Psoas muscle (tissue), 8 donors: ENCODE data around the gene DLG5. TPM values are rescaled to one million over a fixed set of nuclear protein-coding genes. Genes with fewer than 3 reads are reported as not detected.
"Not testable (repeated sequence)": the region's sequence is repeated elsewhere in the genome, so short reads cannot be mapped to it uniquely, and the experiment has no call there.

Source experiments
- ATAC-seq, 4 donors: fragments of 200-7000 bp; cut with Tn5 transposase; one replicate each; pipeline ENCODE4 v1.9.1; 2020; ENCODE audit warnings: moderate library complexity in 3 of 4, mild to moderate bottlenecking in 2 of 4
- DNase-seq, 2 donors: peaks; one replicate each; pipeline ENCODE4 v3.0.0-alpha.2; 2020
- H3K27ac ChIP-seq: fragments of 200-600 bp; one replicate; pipeline ENCODE4 v1.8.0; 2022
- H3K27me3 ChIP-seq, 3 donors: fragments of 200-600 bp in 1 of 3; one replicate each; pipeline versions ENCODE4 v1.6.1 to v1.8.0; 2013 to 2022; ENCODE audit warnings: low read length in 2 of 3, mild to moderate bottlenecking in 2 of 3, moderate library complexity in 1 of 3; ENCODE audit not compliant: insufficient read depth in 3 of 3
- H3K36me3 ChIP-seq, 2 donors: fragments of 200-600 bp in 1 of 2; one replicate each; pipeline versions ENCODE4 v1.6.1 to v1.8.0; 2013 to 2022; ENCODE audit warnings: low read depth in 1 of 2, mild to moderate bottlenecking in 1 of 2, moderate library complexity in 1 of 2; ENCODE audit not compliant: insufficient read depth in 1 of 2
- H3K4me1 ChIP-seq: fragments of 200-600 bp; one replicate; pipeline ENCODE4 v1.8.0; 2022
- H3K4me3 ChIP-seq: fragments of 200-600 bp; one replicate; pipeline ENCODE4 v1.8.0; 2022; ENCODE audit warnings: mild to moderate bottlenecking
- H3K9me3 ChIP-seq: fragments of 200-600 bp; one replicate; pipeline ENCODE4 v1.8.0; 2022
- WGBS, 3 donors: extraction: QIAGEN DNeasy Blood & Tissue Kit; methylation state at CpG; one replicate each; pipeline versions ENCODE4 v1.1.6 to v1.1.7; 2013; 5-methylcytosine and 5-hydroxymethylcytosine counted together
- intact Hi-C, 2 donors: fragments of 100-400 bp; cut with DNase I; formaldehyde crosslinking; loops; one replicate each; pipeline versions ENCODE4 v1.11.0 to v1.14.2; 2022
- polyA plus RNA-seq, 3 donors: library from polyadenylated mRNA; stranded (reverse); fragments of 200-250 nt; gene quantifications; one replicate each; pipeline ENCODE4 v1.2.3, GENCODE V29; 2013
- total RNA-seq, 4 donors: library from RNA; stranded (reverse); fragmentation: NEBNext Ultra II Directional in 2 of 4; extraction: Animal tissue kit (Norgen Biotek cat#: 25700) in 2 of 4; gene quantifications; one replicate each; pipeline versions ENCODE4 v1.2.1 to v1.2.4, GENCODE V29; 2021 to 2023
- TF ChIP-seq, protein P1 (sequence below): fragments of 200-600 bp; IDR thresholded peaks from one replicate; pipeline ENCODE4 v1.8.0; 2022; ENCODE audit warnings: antibody characterized with exemption
- donor health status: healthy with polysubstance abuse.
- donor health status: DM: no; HTN: no; CAD: no; lungs with moderate emphysema.
- donor health status: Bipolar disorder and iron deficiency.
- donor health status: healthy.
- donor health status: DM: yes; HTN: yes; CAD: no.
- donor health status: DM: no; HTN: no; CAD: no.
- donor health status: DM: no; HTN: no; CAD: no.
- donor health status: DM: yes; HTN: yes; CAD: no.

The DLG5 gene
- total and polyA plus RNA-seq, 7 donors, result 10.2 to 62.9 (median 36.9) TPM

- DNase-seq (no peak), ATAC-seq (peak; percentile 61 to 85 (median 78))
- WGBS, 3 donors, result 71 to 81% (median 74%) methylated on average over 12 of the region's 12 CpGs
- Histone ChIP-seq H3K4me3 (no peak overlapping the region), H3K9me3 (peaks cover 7% of the 10 kb centered on the region), H3K4me1 (no peaks in the 10 kb centered on the region), H3K36me3 (no peaks in the 10 kb centered on the region), H3K27ac (peak overlapping the region; percentile 0), H3K27me3 (no peaks in the 10 kb centered on the region)
- intact Hi-C loops, result no loop called here
- TF ChIP-seq, protein P1, sequence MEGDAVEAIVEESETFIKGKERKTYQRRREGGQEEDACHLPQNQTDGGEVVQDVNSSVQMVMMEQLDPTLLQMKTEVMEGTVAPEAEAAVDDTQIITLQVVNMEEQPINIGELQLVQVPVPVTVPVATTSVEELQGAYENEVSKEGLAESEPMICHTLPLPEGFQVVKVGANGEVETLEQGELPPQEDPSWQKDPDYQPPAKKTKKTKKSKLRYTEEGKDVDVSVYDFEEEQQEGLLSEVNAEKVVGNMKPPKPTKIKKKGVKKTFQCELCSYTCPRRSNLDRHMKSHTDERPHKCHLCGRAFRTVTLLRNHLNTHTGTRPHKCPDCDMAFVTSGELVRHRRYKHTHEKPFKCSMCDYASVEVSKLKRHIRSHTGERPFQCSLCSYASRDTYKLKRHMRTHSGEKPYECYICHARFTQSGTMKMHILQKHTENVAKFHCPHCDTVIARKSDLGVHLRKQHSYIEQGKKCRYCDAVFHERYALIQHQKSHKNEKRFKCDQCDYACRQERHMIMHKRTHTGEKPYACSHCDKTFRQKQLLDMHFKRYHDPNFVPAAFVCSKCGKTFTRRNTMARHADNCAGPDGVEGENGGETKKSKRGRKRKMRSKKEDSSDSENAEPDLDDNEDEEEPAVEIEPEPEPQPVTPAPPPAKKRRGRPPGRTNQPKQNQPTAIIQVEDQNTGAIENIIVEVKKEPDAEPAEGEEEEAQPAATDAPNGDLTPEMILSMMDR, result no peak
Measured at GRCh38 chr10:77773631-77774426, 152.7 kb downstream of the DLG5 start.

DNA sequence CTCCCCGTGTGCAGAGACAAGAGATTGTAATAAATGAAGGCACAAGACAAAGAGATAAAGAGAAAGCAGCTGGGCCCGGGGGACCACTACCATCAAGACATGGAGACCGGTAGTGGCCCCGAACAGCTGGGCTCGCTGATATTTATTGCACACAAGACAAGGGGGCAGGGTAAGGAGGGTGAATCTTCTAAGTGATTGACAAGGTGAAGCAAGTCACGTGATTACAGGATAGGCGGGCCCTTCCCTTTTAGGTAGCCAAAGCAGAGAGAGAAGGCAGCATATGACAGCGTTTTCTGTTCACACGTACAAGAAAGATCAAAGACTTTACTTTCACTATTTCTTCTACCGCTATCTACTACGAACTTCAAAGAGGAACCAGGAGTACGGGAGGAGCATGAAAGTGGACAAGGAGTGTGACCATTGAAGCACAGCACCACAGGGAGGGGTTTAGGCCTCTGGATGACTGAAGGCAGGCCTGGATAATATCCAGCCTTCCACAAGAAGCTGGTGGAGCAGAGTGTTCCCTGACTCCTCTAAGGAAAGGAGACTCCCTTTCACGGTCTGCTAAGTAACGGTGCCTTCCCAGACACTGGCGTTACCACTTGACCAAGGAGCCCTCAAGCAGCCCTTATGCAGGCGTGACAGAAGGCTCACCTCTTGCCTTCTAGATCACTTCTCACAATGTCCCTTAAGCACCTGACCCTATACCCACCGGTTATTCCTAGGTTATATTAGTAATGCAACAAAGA lies 153.5 kb downstream of the DLG5 start:
- DNase-seq, ATAC-seq, H3K4me3 ChIP-seq, H3K36me3 ChIP-seq, H3K4me1 ChIP-seq, H3K27me3 ChIP-seq, H3K9me3 ChIP-seq, intact Hi-C loops: not testable (repeated sequence)
- 85 to 90% (median 87%) methylated on average over 17 of the region's 17 CpGs for WGBS, 3 donors
- H3K27ac ChIP-seq, result peak overlapping the region; percentile 0

DNA sequence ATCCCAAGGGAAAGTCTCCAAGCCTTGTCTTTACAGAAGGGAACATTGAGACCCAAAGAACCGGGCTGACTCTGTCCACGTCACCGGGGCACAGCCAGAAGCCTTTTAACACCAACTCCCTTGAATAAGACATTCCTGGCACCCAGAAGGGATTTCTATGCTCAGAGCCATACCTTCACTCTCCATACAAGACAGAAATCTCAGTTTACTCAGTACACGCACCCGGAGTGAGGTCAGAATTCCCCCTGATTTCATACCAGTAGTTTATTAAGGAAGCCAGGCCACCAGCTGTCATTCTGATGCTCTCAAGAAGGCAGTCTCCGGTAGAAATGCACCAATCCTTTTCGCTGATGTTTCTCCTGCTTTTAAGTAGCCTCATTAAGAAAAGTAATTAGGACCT lies 154.7 kb downstream of the DLG5 start:
- TF ChIP-seq, protein P1, result no peak
- Histone ChIP-seq H3K36me3 (no peaks in the 10 kb centered on the region), H3K27ac (no peak overlapping the region), H3K4me1 (no peaks in the 10 kb centered on the region), H3K27me3 (no peaks in the 10 kb centered on the region), H3K9me3 (peaks cover 5% of the 10 kb centered on the region), H3K4me3 (no peak overlapping the region)
- ATAC-seq (no peak), DNase-seq (no peak)
- 85 to 89% (median 88%) methylated on average over 7 of the region's 7 CpGs for WGBS, 3 donors
- intact Hi-C loops, result no loop called here

- intact Hi-C loops, result no loop called here
- DNase-seq (no peak), ATAC-seq (no peak)
- Histone ChIP-seq H3K4me3 (no peak overlapping the region), H3K36me3 (no peaks in the 10 kb centered on the region), H3K27ac (no peak overlapping the region), H3K4me1 (no peaks in the 10 kb centered on the region), H3K27me3 (no peaks in the 10 kb centered on the region), H3K9me3 (peaks cover under 1% of the 10 kb centered on the region)
- WGBS, 3 donors, result 77 to 82% (median 78%) methylated on average over 4 of the region's 4 CpGs
- TF ChIP-seq, protein P1, result no peak
Measured at GRCh38 chr10:77771450-77771849, 155.1 kb downstream of the DLG5 start.

DNA sequence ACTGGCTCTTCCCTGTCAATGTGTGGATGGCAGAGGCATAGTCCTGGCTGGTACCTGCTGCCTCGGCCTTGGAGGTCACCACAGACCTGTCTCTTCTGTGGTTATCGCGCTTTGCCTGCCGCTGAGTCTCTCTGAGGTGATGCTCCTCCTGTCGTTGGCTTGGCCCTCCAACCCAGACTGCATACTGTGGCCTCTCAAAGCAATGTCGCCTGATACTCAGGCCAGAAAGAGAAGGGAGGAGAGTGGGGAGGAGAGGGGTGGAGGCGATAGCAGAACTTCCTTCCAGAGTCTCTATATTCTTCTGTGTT lies 155.7 kb downstream of the DLG5 start:
- no peak for DNase-seq
- no peaks in the 10 kb centered on the region for H3K36me3 ChIP-seq
- TF ChIP-seq, protein P1, result no peak
- H3K27me3 ChIP-seq, result no peaks in the 10 kb centered on the region
- H3K27ac ChIP-seq, result no peak overlapping the region
- H3K4me1 ChIP-seq, result no peaks in the 10 kb centered on the region
- 82 to 85% (median 84%) methylated on average over 7 of the region's 7 CpGs for WGBS, 3 donors
- peak in 1 of 4 donors; percentile 9 for ATAC-seq
- intact Hi-C loops, result no loop called here
- no peak overlapping the region for H3K4me3 ChIP-seq
- no peaks in the 10 kb centered on the region for H3K9me3 ChIP-seq
